ENCODE results near the gene C16orf86. TPM values are rescaled to one million over a fixed set of nuclear protein-coding genes. Genes with fewer than 3 reads are reported as not detected.

Gene C16orf86, protein sequence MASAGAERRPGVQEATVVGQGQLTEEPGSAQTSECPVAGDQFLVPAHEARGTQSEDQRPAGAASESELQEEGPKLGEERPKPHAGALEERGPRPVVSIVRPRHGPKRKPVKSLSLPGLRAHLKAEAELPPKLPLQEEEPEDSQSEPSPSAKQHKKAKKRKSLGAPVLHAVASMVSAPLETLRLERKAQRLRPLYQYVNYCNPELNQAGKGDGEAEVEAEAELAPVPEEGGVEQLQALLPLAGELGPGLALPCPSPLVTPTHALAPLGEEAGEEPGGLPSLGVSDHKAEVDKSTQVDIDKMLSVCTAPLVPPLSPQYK
- 4.1 to 5.4 TPM (median 4.9 TPM) in 3 replicates for total RNA-seq (2021)
- percentile 26 among the genes with signal in this experiment for Bru-seq, nascent RNA
- long read RNA-seq, experiment 1, partial matches to known transcripts, result 2 of 12 reads
- long read RNA-seq, experiment 1, other reads (novel, unspliced or antisense), result 2 of 12 reads
- long read RNA-seq, experiment 2, partial matches to known transcripts, result 2 of 4 reads
- long read RNA-seq, experiment 2, other reads (novel, unspliced or antisense), result 0 of 4 reads
- long read RNA-seq, experiment 3, partial matches to known transcripts, result 2 of 3 reads
- long read RNA-seq, experiment 3, other reads (novel, unspliced or antisense), result 0 of 3 reads

GRCh38 chr16:67666559-67667452 is at the start of gene C16orf86, which contains the start of gene ENKD1:
Gene C16orf86, plus strand, starts transcription at chr16:67666814. Its CDS starts 157 bp downstream, at chr16:67666971.
Gene ENKD1, minus strand, starts transcription at chr16:67666750. Its CDS starts 308 bp downstream, at chr16:67666442.
- ATAC-seq (peak; percentile 63), DNase-seq (ENCODE audit: low spot score) (peak; percentile 87)
- Mint-ChIP-seq H3K27ac (no peak within 1 kb of the TSS), H3K36me3 (no peaks in the 10 kb centered on the region), H3K9me3 (no peaks in the 10 kb centered on the region), H3K4me1 (peaks cover 13% of the 10 kb centered on the region), H3K27me3 (ENCODE audit: low read depth) (peaks cover 6% of the 10 kb centered on the region), H3K4me3 (peak within 1 kb of the TSS; percentile 84)
- ChIA-PET POLR2A (interaction anchor here (0.9 kb wide), 1 partner anchor 17 kb away, joined by 3 read pairs; no protein-coding TSS in a partner anchor), CTCF (interaction anchor here (0.6 to 10.3 kb wide), 26 partner anchors 14 to 1853 kb away, joined by 3 to 137 read pairs (median 4); partner anchors contain the start of genes ATP6V0D1, CARMIL2, CTCF and GFOD2)
- TF ChIP-seq MYBL2 (CRISPR knock-in tag; IDR thresholded peaks at IDR 0.05) (no peak), TEAD4 (CRISPR knock-in tag; IDR thresholded peaks at IDR 0.05) (no peak), STAT6 (CRISPR knock-in tag; conservative IDR thresholded peaks at IDR 0.05; ENCODE audit: low read depth) (no peak), CDX4 (CRISPR knock-in tag; IDR thresholded peaks at IDR 0.05; ENCODE audit: borderline replicate concordance) (no peak), NR2C2 (CRISPR knock-in tag; IDR thresholded peaks at IDR 0.05) (peak; percentile 96), USF2 (CRISPR knock-in tag; IDR thresholded peaks at IDR 0.05) (peak; percentile 55), FOXP1 (CRISPR knock-in tag; IDR thresholded peaks at IDR 0.05; ENCODE audit: borderline replicate concordance) (no peak), KAT7 (CRISPR knock-in tag; IDR thresholded peaks at IDR 0.05; ENCODE audit: borderline replicate concordance) (no peak), AFF4 (CRISPR knock-in tag; IDR thresholded peaks at IDR 0.05; ENCODE audit: borderline replicate concordance) (no peak), GABPB1 (CRISPR knock-in tag; IDR thresholded peaks at IDR 0.05) (peak; percentile 23; the same call in 1 of the 2 replicates), FOXP4 (CRISPR knock-in tag; IDR thresholded peaks at IDR 0.05) (peak; percentile 46; the same call in 1 of the 2 replicates), ZNF121 (CRISPR knock-in tag; IDR thresholded peaks at IDR 0.05) (no peak)
- TF ChIP-seq, protein P1, sequence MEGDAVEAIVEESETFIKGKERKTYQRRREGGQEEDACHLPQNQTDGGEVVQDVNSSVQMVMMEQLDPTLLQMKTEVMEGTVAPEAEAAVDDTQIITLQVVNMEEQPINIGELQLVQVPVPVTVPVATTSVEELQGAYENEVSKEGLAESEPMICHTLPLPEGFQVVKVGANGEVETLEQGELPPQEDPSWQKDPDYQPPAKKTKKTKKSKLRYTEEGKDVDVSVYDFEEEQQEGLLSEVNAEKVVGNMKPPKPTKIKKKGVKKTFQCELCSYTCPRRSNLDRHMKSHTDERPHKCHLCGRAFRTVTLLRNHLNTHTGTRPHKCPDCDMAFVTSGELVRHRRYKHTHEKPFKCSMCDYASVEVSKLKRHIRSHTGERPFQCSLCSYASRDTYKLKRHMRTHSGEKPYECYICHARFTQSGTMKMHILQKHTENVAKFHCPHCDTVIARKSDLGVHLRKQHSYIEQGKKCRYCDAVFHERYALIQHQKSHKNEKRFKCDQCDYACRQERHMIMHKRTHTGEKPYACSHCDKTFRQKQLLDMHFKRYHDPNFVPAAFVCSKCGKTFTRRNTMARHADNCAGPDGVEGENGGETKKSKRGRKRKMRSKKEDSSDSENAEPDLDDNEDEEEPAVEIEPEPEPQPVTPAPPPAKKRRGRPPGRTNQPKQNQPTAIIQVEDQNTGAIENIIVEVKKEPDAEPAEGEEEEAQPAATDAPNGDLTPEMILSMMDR (IDR thresholded peaks at IDR 0.05), result 0 out of 2 replicates have a peak, but pooled peaks have one; percentile 9
- TF ChIP-seq, protein P2, sequence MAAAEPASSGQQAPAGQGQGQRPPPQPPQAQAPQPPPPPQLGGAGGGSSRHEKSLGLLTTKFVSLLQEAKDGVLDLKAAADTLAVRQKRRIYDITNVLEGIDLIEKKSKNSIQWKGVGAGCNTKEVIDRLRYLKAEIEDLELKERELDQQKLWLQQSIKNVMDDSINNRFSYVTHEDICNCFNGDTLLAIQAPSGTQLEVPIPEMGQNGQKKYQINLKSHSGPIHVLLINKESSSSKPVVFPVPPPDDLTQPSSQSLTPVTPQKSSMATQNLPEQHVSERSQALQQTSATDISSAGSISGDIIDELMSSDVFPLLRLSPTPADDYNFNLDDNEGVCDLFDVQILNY (CRISPR knock-in tag; IDR thresholded peaks at IDR 0.05), result 0 out of 2 replicates have a peak, but pooled peaks have one; percentile 10
- TF ChIP-seq, protein P3, sequence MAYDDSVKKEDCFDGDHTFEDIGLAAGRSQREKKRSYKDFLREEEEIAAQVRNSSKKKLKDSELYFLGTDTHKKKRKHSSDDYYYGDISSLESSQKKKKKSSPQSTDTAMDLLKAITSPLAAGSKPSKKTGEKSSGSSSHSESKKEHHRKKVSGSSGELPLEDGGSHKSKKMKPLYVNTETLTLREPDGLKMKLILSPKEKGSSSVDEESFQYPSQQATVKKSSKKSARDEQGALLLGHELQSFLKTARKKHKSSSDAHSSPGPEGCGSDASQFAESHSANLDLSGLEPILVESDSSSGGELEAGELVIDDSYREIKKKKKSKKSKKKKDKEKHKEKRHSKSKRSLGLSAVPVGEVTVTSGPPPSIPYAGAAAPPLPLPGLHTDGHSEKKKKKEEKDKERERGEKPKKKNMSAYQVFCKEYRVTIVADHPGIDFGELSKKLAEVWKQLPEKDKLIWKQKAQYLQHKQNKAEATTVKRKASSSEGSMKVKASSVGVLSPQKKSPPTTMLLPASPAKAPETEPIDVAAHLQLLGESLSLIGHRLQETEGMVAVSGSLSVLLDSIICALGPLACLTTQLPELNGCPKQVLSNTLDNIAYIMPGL (CRISPR knock-in tag; IDR thresholded peaks at IDR 0.05), result peak; percentile 43; the same call in 1 of the 2 replicates
- TF ChIP-seq, protein P4, sequence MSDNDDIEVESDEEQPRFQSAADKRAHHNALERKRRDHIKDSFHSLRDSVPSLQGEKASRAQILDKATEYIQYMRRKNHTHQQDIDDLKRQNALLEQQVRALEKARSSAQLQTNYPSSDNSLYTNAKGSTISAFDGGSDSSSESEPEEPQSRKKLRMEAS (CRISPR knock-in tag; IDR thresholded peaks at IDR 0.05), result 0 out of 2 replicates have a peak, but pooled peaks have one; percentile 15

All from WTC11 (cell line).